Right renal cortex interstitium (tissue), 3 donors: ENCODE results near the gene ITPR2. TPM values are rescaled to one million over a fixed set of nuclear protein-coding genes. Genes with fewer than 3 reads are reported as not detected.
"Not testable (repeated sequence)": the region's sequence is repeated elsewhere in the genome, so short reads cannot be mapped to it uniquely, and the experiment has no call there.

Source experiments
- DNase-seq, 3 donors: peaks; one replicate each; pipeline ENCODE4 v3.0.0-alpha.2; 2013; ENCODE audit warnings: low read depth in 3 of 3, low spot score in 2 of 3
- polyA plus RNA-seq, 3 donors: library from polyadenylated mRNA; unstranded; fragments of 120-200 nt; gene quantifications; one replicate each; pipeline ENCODE4 v1.2.1, GENCODE V29; 2013; ENCODE audit not compliant: insufficient read length in 3 of 3

The ITPR2 gene
- polyA plus RNA-seq, 3 donors = 13.1 to 16.8 (median 14.6) TPM

GRCh38 chr12:26791301-26791791 lies 41.6 kb downstream of the ITPR2 start:
- no peak for DNase-seq

- DNase-seq = no peak
Measured at GRCh38 chr12:26790645-26790994, 42.4 kb downstream of the ITPR2 start.

- no peak for DNase-seq
Measured at GRCh38 chr12:26789731-26790644, 43.0 kb downstream of the ITPR2 start.

GRCh38 chr12:26786865-26787514 lies 46.0 kb downstream of the ITPR2 start:
- no peak for DNase-seq

GRCh38 chr12:26786491-26786864 lies 46.5 kb downstream of the ITPR2 start:
- DNase-seq = no peak

- DNase-seq = not testable (repeated sequence)
Measured at GRCh38 chr12:26783816-26784379, 49.1 kb downstream of the ITPR2 start.

GRCh38 chr12:26783131-26783526 lies 49.9 kb downstream of the ITPR2 start:
- DNase-seq = no peak

GRCh38 chr12:26782372-26783130 lies 50.4 kb downstream of the ITPR2 start:
- no peak for DNase-seq

- DNase-seq = not testable (repeated sequence)
Measured at GRCh38 chr12:26780656-26781055, 52.3 kb downstream of the ITPR2 start.

GRCh38 chr12:26778173-26778775 lies 54.7 kb downstream of the ITPR2 start:
- not testable (repeated sequence) for DNase-seq

GRCh38 chr12:26777236-26777635 lies 55.8 kb downstream of the ITPR2 start:
- no peak for DNase-seq

GRCh38 chr12:26775991-26776390 lies 57.0 kb downstream of the ITPR2 start:
- DNase-seq = not testable (repeated sequence)

- no peak for DNase-seq
Measured at GRCh38 chr12:26773313-26774104, 59.5 kb downstream of the ITPR2 start.

GRCh38 chr12:26771861-26772260 lies 61.1 kb downstream of the ITPR2 start:
- no peak for DNase-seq

GRCh38 chr12:26770239-26771070 lies 62.5 kb downstream of the ITPR2 start:
- DNase-seq = no peak

GRCh38 chr12:26769611-26770010 lies 63.4 kb downstream of the ITPR2 start:
- no peak for DNase-seq

- no peak for DNase-seq
Measured at GRCh38 chr12:26768611-26769603, 64.1 kb downstream of the ITPR2 start.

GRCh38 chr12:26767865-26768264 lies 65.1 kb downstream of the ITPR2 start:
- DNase-seq = no peak
